H1 (cell line): ENCODE results near the gene ABLIM1. TPM values are rescaled to one million over a fixed set of nuclear protein-coding genes. Genes with fewer than 3 reads are reported as not detected.

Experiments
- ASH2L ChIP-seq: fragments of 200-600, 300-600 bp; sonication (generic); IDR thresholded peaks from one replicate; pipeline ENCODE4 v1.7.1; 2017; ENCODE audit warnings: low read length
- CBX5 ChIP-seq: fragments of 300-800, 300-1000 bp; sonication (generic); IDR thresholded peaks from 2 replicates; pipeline ENCODE4 v1.7.1; 2016; ENCODE audit warnings: antibody characterized with exemption, low read length, low read depth
- CREB1 ChIP-seq: IDR thresholded peaks from 2 replicates; pipeline ENCODE4 v1.6.1; 2012; ENCODE audit warnings: inconsistent platforms
- GTF2F1 ChIP-seq: IDR thresholded peaks from 2 replicates; pipeline ENCODE4 v1.6.1; 2012; ENCODE audit warnings: low read depth, low read length, improper control_type of control experiment, borderline replicate concordance
- KDM4A ChIP-seq: IDR thresholded peaks from one replicate; pipeline ENCODE4 v1.7.1; 2012; ENCODE audit warnings: low read depth, mild to moderate bottlenecking, moderate library complexity, low read length, inconsistent platforms; ENCODE audit not compliant: severe bottlenecking
- SIN3A ChIP-seq, 2 experiments: IDR thresholded peaks in 1 of 2; conservative IDR thresholded peaks in 1 of 2; 2 replicates each; pipeline ENCODE4 v1.6.1; 2011 to 2012; ENCODE audit warnings: low read length in 2 of 2, improper control_type of control experiment in 1 of 2, low read depth in 1 of 2, mild to moderate bottlenecking in 1 of 2
- SP4 ChIP-seq: IDR thresholded peaks from 2 replicates; pipeline ENCODE4 v1.6.1; 2012; ENCODE audit warnings: low read length, inconsistent platforms
- SUZ12 ChIP-seq: fragments of 200-600 bp; sonication (generic); IDR thresholded peaks from 2 replicates; pipeline ENCODE4 v1.6.1; 2012; ENCODE audit warnings: mild to moderate bottlenecking, inconsistent platforms, low read length, moderate library complexity, mixed read lengths
- polyA plus RNA-seq, 7 experiments: library from polyadenylated mRNA; depleted of rRNA in 3 of 7; stranded (reverse) in 5 of 7; unstranded in 2 of 7; fragments of >200 nt in 5 of 7; fragments of 200-250 nt in 2 of 7; gene quantifications; 1 replicate in 5 of 7; 2 replicates in 1 of 7; 4 replicates in 1 of 7; pipeline versions ENCODE4 v1.2.1 to v1.2.3, GENCODE V29; 2011 to 2013; ENCODE audit warnings: missing spikeins in 2 of 7, mixed read lengths in 2 of 7
- total RNA-seq: library from RNA; stranded (reverse); fragmentation: NEBNext Ultra II Directional; extraction: Animal tissue kit (Norgen Biotek cat#: 25700); gene quantifications from 2 replicates; pipeline ENCODE4 v1.2.1, GENCODE V29; 2021
- TF ChIP-seq, protein P1 (sequence below): IDR thresholded peaks from 2 replicates; pipeline ENCODE4 v1.6.1; 2011; ENCODE audit warnings: low read length, improper control_type of control experiment

Gene ABLIM1
- total and polyA plus RNA-seq, 2 of the 8 experiments (the other 6 are each of a cell fraction or from before 2014, with no cell fraction given), result 51.2 to 51.7 TPM

DNA sequence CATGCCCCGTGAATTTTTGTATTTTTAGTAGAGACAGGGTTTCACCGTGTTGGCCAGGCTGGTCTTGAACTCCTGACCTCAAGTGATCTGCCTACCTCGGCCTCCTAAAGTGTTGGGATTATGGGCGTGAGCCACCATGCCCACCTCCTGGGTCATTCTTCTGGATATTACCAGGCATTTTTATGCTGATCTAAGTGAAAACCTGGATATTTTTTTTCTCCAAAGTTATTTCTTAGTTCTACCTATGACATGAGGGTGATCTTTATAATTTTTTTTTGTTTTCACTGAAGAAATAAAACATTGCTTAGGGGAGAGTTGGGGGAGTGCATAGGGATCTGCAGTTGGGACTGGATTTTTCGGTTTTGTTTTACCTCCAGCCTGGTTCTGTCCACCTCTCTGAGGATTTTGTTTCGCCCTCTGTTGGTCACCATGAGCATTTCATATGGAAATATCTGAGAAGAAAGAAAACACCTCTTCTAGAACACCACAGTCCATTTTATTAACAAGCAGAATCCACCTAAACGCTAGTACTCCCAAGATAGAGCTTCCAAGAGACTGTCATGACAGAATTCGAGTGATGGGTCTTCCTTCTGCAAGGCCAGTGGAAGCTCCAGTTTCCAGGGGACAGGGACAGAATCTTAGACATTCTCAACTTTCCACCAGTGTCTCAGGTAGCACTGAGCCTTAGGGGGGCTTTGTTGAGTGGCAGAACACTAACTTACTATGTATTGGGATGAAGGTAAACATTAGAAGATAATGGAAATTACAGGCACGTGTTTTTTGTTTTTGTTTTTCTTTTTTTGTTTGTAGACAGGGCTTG lies 220.4 kb downstream of the ABLIM1 start (continued):
- TF ChIP-seq KDM4A (no peak), SP4 (no peak), SIN3A (conservative IDR thresholded peaks at IDR 0.05 in 1 of 2, IDR thresholded peaks at IDR 0.05 in 1 of 2; ENCODE audit: low read depth in 1 of 2, low read length in 2 of 2) (no peak), CBX5 (no peak), ASH2L (no peak), CREB1 (no peak), GTF2F1 (no peak), SUZ12 (no peak)
- TF ChIP-seq, protein P1, sequence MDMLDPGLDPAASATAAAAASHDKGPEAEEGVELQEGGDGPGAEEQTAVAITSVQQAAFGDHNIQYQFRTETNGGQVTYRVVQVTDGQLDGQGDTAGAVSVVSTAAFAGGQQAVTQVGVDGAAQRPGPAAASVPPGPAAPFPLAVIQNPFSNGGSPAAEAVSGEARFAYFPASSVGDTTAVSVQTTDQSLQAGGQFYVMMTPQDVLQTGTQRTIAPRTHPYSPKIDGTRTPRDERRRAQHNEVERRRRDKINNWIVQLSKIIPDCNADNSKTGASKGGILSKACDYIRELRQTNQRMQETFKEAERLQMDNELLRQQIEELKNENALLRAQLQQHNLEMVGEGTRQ, result no peak
